Body of pancreas (tissue), 4 donors: Measurements from ENCODE around the gene ACOT7. TPM values are rescaled to one million over a fixed set of nuclear protein-coding genes. Genes with fewer than 3 reads are reported as not detected.
"Not testable (repeated sequence)": the region's sequence is repeated elsewhere in the genome, so short reads cannot be mapped to it uniquely, and the experiment has no call there.

Experiments used
- ATAC-seq: fragments of 150-250 bp; one replicate; pipeline ENCODE4 v1.9.1; 2016
- DNase-seq, 4 donors: peaks; one replicate each; pipeline ENCODE4 v3.0.0-alpha.2; 2019
- H3K27ac ChIP-seq, 4 donors: fragments of 200-600 bp; sonication (generic); 1 replicate in 3 of 4; 2 replicates in 1 of 4; pipeline versions ENCODE4 v1.5.1 to v1.6.1; 2016 to 2019; ENCODE audit warnings: mild to moderate bottlenecking in 1 of 4, mixed read lengths in 1 of 4, moderate library complexity in 1 of 4
- H3K27me3 ChIP-seq, 2 donors: fragments of 200-600 bp; sonication (generic); one replicate each; pipeline ENCODE4 v1.6.0; 2016; ENCODE audit warnings: mild to moderate bottlenecking in 1 of 2
- H3K36me3 ChIP-seq, 2 donors: fragments of 200-600 bp; sonication (generic); replicated peaks in 1 of 2; 2 replicates each; pipeline ENCODE4 v1.5.1; 2016; ENCODE audit warnings: low read depth in 2 of 2; ENCODE audit not compliant: insufficient read depth in 1 of 2
- H3K4me1 ChIP-seq: fragments of 200-600 bp; sonication (generic); one replicate; pipeline ENCODE4 v1.6.0; 2016
- H3K4me3 ChIP-seq, 2 donors: fragments of 200-600 bp; sonication (generic); 1 replicate in 1 of 2; 2 replicates in 1 of 2; pipeline ENCODE4 v1.5.1; 2016 to 2019
- H3K9me3 ChIP-seq, 3 donors: fragments of 200-600 bp; sonication (generic); 1 replicate in 2 of 3; 2 replicates in 1 of 3; pipeline ENCODE4 v1.5.1; 2016
- POLR2A ChIP-seq, 3 donors: fragments of 450-650 bp; IDR thresholded peaks; one replicate each; pipeline ENCODE4 v1.6.1; 2016; ENCODE audit warnings: antibody characterized with exemption in 3 of 3, mild to moderate bottlenecking in 2 of 3
- WGBS, 2 donors: methylation state at CpG; one replicate each; pipeline ENCODE4 v1.1.5; 2017; 5-methylcytosine and 5-hydroxymethylcytosine counted together
- intact Hi-C: fragments of 100-400 bp; cut with DNase I; formaldehyde crosslinking; loops from one replicate; pipeline ENCODE4 v1.15.1; 2023
- total RNA-seq, 2 donors: library from RNA; depleted of rRNA; stranded (reverse); fragments of >200 nt; gene quantifications; one replicate each; pipeline ENCODE4 v1.1.0, GENCODE V29; 2016
- TF ChIP-seq, protein P1 (sequence below), 7 experiments: fragments of 450-650 bp in 4 of 7; fragments of 200-600 bp in 3 of 7; sonication (generic) in 3 of 7; IDR thresholded peaks; one replicate each; pipeline ENCODE4 v1.5.1; 2016 to 2019; ENCODE audit warnings: antibody characterized with exemption in 7 of 7

The ACOT7 gene
- total RNA-seq, 2 donors from 2014 or later = 6.0 to 33.0 TPM

- TF ChIP-seq, protein P1, sequence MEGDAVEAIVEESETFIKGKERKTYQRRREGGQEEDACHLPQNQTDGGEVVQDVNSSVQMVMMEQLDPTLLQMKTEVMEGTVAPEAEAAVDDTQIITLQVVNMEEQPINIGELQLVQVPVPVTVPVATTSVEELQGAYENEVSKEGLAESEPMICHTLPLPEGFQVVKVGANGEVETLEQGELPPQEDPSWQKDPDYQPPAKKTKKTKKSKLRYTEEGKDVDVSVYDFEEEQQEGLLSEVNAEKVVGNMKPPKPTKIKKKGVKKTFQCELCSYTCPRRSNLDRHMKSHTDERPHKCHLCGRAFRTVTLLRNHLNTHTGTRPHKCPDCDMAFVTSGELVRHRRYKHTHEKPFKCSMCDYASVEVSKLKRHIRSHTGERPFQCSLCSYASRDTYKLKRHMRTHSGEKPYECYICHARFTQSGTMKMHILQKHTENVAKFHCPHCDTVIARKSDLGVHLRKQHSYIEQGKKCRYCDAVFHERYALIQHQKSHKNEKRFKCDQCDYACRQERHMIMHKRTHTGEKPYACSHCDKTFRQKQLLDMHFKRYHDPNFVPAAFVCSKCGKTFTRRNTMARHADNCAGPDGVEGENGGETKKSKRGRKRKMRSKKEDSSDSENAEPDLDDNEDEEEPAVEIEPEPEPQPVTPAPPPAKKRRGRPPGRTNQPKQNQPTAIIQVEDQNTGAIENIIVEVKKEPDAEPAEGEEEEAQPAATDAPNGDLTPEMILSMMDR (IDR thresholded peaks at IDR 0.05) = no peak
- no peak for TF ChIP-seq POLR2A (IDR thresholded peaks at IDR 0.05)
- no peaks in the 10 kb centered on the region for H3K36me3 ChIP-seq
- DNase-seq = peak in 1 of 4 donors; percentile 7
- peaks cover 12% of the 10 kb centered on the region for H3K4me1 ChIP-seq
- 69 to 92% methylated on average over 9 to 12 of the region's 12 CpGs for WGBS, 2 donors
- no peak overlapping the region for H3K4me3 ChIP-seq
- no peaks in the 10 kb centered on the region for H3K27me3 ChIP-seq
- H3K9me3 ChIP-seq = no peaks in the 10 kb centered on the region
- no peak overlapping the region for H3K27ac ChIP-seq
- intact Hi-C loops = no loop called here
- no peak for ATAC-seq
Measured at GRCh38 chr1:6378096-6378746, 15.3 kb downstream of the ACOT7 start.

DNA sequence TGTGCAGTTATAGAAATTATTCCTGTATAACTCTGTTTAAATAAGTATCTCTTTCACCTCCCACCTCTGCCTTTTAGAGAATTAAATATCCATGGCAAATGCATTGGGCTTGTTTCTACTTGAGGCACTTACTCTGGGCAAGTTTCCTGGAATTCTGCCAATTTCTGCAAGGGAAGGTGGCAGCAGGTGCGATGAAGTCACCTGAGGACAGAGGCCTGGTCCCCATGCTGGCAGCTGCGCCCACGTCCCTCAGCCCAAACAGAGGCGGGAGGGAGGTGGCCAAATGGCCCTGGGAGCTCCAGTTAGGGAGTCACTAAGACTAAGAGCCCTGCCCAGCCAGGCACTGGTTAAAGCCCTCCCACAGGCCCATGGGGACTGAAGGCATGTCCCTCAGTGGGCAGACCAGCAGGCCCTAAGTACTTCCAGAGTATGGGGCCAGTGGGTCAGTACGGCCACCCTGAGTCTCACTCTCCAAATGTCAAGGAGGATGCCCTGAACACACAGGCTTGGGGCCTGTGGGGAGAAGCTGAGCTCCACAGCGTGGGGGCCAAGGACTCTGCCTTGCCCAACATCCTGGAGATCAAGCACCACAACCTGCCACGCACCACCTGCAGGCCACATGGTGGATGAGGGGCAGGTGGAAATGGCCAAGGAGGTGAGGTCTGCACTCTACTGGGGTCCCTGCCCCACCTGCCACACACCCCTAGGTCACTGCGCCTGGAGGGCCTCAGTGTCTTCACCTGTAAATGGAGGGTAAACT, 19.4 kb downstream of the ACOT7 start:
- peak; percentile 72 to 86 (median 80) for DNase-seq
- 41 to 56% methylated on average over 5 to 8 of the region's 8 CpGs for WGBS, 2 donors
- Histone ChIP-seq H3K27ac (peak overlapping the region in 1 of 4 donors; percentile 62), H3K4me3 (no peak overlapping the region), H3K27me3 (no peaks in the 10 kb centered on the region), H3K4me1 (peaks cover 12% of the 10 kb centered on the region), H3K9me3 (no peaks in the 10 kb centered on the region), H3K36me3 (no peaks in the 10 kb centered on the region)
- peak in 1 of 3 donors; percentile 15 for TF ChIP-seq POLR2A (IDR thresholded peaks at IDR 0.05)
- TF ChIP-seq, protein P1 (IDR thresholded peaks at IDR 0.05) = no peak
- intact Hi-C loops = no loop called here
- peak; percentile 92 for ATAC-seq

- H3K4me1 ChIP-seq = peaks cover 12% of the 10 kb centered on the region
- ATAC-seq, intact Hi-C loops, H3K9me3 ChIP-seq, H3K4me3 ChIP-seq, H3K27ac ChIP-seq, H3K27me3 ChIP-seq, H3K36me3 ChIP-seq, DNase-seq: not testable (repeated sequence)
- 72 to 78% methylated on average over 7 of the region's 7 CpGs for WGBS, 2 donors
Measured at GRCh38 chr1:6372236-6372635, 21.3 kb downstream of the ACOT7 start.

DNA sequence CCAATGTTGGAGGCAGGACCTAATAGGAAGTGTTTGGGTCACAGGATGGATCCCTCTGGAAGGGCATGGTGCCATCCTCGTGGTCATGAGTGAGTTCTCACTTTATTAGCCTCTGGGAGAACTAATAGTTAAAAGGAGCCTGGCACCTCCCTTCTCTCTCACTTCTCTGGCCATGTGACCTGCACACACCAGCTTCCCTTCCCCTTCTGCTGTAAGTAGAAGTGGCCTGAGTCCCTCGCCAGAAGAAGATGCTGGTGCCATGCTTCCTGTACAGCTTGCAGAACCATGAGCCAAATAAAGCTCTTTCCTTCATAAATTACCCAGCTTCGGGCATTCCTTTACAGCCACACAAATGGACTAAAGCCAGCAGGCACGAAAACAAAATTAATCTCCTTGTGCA, 23.6 kb downstream of the ACOT7 start:
- Histone ChIP-seq H3K4me1 (peaks cover 12% of the 10 kb centered on the region), H3K27ac (no peak overlapping the region), H3K4me3 (no peak overlapping the region), H3K27me3 (no peaks in the 10 kb centered on the region), H3K36me3 (no peaks in the 10 kb centered on the region), H3K9me3 (no peaks in the 10 kb centered on the region)
- intact Hi-C loops = no loop called here
- TF ChIP-seq, protein P1 (IDR thresholded peaks at IDR 0.05) = no peak
- TF ChIP-seq POLR2A (IDR thresholded peaks at IDR 0.05) = no peak
- WGBS, 2 donors = 55 to 77% methylated on average over 4 of the region's 4 CpGs
- DNase-seq (no peak), ATAC-seq (no peak)

GRCh38 chr1:6367381-6368012, 26.1 kb downstream of the ACOT7 start:
- H3K4me1 ChIP-seq = peaks cover 3% of the 10 kb centered on the region
- no peaks in the 10 kb centered on the region for H3K27me3 ChIP-seq
- DNase-seq (peak; percentile 37 to 78 (median 63)), ATAC-seq (peak; percentile 69)
- WGBS, 2 donors = 62 to 67% methylated on average over 1 to 9 of the region's 9 CpGs
- no peaks in the 10 kb centered on the region for H3K9me3 ChIP-seq
- no peak for TF ChIP-seq POLR2A (IDR thresholded peaks at IDR 0.05)
- TF ChIP-seq, protein P1 (IDR thresholded peaks at IDR 0.05) = no peak
- intact Hi-C loops = loop anchor here (5.0 kb wide), 1 partner anchor 35 kb away; no protein-coding TSS in a partner anchor
- H3K27ac ChIP-seq = no peak overlapping the region
- no peaks in the 10 kb centered on the region for H3K36me3 ChIP-seq
- no peak overlapping the region for H3K4me3 ChIP-seq
